ENCODE results near the gene OLFML2A. TPM values are rescaled to one million over a fixed set of nuclear protein-coding genes. Genes with fewer than 3 reads are reported as not detected.
A peak's percentile ranks its signal among the peaks of the same experiment; 100 is the strongest.
"Not testable (repeated sequence)": the region's sequence is repeated elsewhere in the genome, so short reads cannot be mapped to it uniquely, and the experiment has no call there.

OLFML2A gene
- total RNA-seq, 1 donor from 2014 or later: 0.35 TPM

GRCh38 chr9:124818431-124819281, 41.7 kb downstream of the OLFML2A start:
- DNase-seq (ENCODE audit: low spot score) (peak; percentile 54), ATAC-seq (peak; percentile 90)

GRCh38 chr9:124820698-124821623, 44.0 kb downstream of the OLFML2A start:
- DNase-seq (ENCODE audit: low spot score) (no peak), ATAC-seq (no peak)

- no peak for ATAC-seq
- no peak for DNase-seq (ENCODE audit: low spot score)
Measured at GRCh38 chr9:124828489-124829333, 51.8 kb downstream of the OLFML2A start.

GRCh38 chr9:124829334-124829669, 52.4 kb downstream of the OLFML2A start:
- ATAC-seq (no peak), DNase-seq (ENCODE audit: low spot score) (no peak)

DNA sequence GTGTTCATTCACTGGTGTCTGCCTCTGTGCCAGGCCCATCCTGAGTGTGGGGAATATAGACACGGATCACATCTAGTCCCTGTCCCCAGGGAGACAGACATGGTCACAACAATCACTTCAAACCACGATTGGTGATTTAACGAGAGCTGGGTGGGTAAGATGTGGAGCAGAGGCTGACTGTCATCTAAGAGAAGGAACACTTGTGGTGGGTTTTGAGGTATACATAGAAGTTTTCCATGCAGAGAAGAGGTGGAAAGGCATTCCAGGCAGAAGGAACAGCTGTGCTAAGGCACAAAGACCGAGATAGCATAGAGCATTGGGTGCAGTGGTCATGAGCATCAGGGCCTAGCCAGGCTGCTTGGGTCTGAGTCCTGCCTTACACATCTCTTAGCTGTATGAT, 53.7 kb downstream of the OLFML2A start:
- no peak for ATAC-seq
- DNase-seq (ENCODE audit: low spot score): no peak

DNA sequence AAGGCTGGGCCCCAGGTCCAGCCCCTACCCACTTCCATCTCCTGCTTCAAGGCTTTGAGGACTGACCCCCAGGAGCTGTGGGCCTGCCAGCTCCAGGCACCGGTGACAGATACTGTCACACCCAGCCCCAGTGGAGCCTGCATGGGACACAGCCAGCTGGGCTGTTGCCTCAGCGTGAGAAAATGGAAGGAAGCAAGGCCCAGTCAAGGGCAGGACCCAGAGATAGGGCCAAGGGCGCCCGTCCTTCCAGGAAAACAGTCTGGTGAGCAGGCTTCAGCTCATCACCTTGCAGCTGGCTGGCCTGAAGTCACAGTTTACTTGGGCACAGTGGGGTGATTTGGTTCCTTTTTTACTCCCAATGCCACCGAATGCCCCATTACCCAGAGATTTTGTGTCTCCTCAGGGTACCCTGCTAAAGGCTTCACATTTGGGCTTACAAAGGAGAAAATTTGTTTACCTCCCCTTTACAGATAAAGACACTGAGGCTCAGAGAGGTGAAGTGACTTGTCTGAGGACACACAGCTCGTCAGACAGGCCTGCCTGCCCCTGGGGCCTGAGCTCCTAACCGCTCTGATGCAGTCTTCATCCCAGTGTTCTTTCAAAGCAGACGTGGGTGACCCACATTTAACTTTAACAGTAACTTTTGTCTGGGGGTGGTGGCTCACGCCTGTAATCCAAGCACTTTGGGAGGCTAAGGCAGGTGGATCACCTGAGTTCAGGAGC, 54.9 kb downstream of the OLFML2A start:
- no peak for DNase-seq (ENCODE audit: low spot score)
- ATAC-seq: peak; percentile 71

GRCh38 chr9:124834591-124834990, 57.7 kb downstream of the OLFML2A start:
- DNase-seq (ENCODE audit: low spot score): no peak
- no peak for ATAC-seq

DNA sequence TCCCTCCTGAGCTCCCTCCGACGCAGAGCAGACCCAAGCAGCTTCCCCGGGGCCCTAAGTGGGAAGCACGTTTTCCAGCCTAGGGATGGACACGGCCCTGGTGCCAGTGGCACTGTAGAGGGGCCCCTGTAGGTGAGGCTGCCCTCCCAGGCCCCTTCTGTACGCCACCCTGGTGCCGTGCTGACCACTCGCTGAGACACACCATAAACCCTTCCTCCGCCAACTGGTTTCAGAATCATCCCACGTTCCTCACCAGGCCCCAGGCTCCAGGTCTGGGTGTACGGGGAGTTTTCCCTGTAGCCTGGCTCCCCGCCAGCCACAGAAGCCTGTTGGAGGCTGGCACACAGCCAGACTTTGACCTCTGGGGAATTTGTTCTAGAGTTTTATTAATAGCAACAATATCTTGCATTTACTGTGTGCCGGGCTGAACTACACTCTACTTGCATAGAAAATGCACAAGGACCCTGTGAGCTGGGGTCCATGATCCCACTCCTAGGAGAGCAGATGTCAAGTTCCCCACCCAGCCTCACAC, 58.2 kb downstream of the OLFML2A start:
- ATAC-seq (peak; percentile 16), DNase-seq (ENCODE audit: low spot score) (no peak)

- not testable (repeated sequence) for ATAC-seq; DNase-seq (ENCODE audit: low spot score)
Measured at GRCh38 chr9:124838132-124838531, 61.2 kb downstream of the OLFML2A start.

- DNase-seq (ENCODE audit: low spot score); ATAC-seq: not testable (repeated sequence)
Measured at GRCh38 chr9:124838567-124839275, 61.8 kb downstream of the OLFML2A start.

DNA sequence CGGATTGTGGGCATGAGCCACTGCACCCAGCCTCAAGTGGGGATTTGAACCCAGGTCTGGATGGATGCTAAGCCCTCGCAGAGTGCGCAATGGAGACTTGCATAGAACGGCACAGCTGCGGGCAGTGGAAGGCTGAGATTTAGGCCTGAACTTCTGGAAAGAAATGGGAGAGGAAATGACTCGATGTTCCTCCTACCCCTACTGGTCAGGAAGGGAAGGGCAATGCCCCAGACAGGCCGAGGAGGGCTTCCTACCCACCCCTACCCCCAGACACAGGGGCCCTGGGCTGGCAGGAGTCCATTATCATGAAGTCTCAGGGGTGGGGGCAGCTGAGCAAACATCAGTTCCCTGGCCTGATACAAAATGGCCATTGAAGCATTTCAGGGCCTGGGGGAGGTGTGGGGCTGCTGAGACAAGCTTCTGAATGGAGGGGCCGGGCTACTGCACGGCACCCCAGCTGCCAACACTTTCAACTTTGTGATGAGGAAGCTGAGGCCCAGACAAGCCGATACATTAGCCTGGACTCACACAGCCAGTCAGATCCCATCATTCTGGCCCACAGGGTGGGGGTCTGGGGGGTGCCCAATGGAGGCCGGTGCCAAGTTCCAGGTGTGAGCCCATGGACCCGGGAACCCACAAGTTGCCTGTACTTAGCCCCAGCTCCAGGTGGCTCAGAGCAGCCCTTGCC, 62.8 kb downstream of the OLFML2A start:
- ATAC-seq (peak; percentile 24), DNase-seq (ENCODE audit: low spot score) (no peak)

- ATAC-seq (no peak), DNase-seq (ENCODE audit: low spot score) (no peak)
Measured at GRCh38 chr9:124840300-124840833, 63.4 kb downstream of the OLFML2A start.

DNA sequence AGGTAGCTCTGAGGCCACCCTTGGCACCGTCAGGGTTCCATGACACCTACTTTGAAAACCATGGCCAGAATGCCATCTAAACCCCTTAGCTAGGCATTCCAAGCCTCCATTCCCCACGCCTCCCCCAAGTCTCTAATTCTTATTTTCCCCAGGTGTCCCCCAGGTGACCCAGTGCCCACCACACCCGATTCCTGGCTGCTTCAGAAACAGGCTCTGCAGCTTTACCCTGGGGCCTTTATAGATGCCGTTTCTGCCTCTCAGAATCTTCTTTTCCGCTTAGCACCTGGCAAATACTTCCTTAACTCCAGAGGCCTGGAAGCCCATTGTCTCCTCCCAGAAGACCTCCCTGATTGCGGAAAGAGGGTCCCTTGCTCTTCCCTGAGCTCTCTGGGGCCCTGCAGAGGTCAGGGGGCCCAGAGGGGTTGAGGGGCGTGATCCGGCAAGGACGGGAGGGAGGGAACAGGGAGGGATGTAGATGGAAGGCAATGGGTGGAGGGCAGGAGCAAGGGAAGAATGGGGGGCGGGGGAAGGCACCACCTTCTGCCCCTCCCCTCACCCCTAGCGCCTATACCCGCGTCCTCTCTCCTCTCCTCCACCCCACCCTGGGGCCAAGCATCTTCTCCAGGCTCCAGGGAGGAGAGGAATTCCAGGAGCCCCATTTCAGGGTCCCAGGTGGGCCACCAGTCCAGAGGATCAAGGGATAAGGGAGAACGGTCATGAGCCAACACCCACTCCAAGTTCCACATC, 64.3 kb downstream of the OLFML2A start:
- ATAC-seq (no peak), DNase-seq (ENCODE audit: low spot score) (no peak)

GRCh38 chr9:124843456-124844034, 66.6 kb downstream of the OLFML2A start:
- ATAC-seq: no peak
- DNase-seq (ENCODE audit: low spot score): no peak

- no peak for DNase-seq (ENCODE audit: low spot score)
- ATAC-seq: no peak
Measured at GRCh38 chr9:124844291-124844690, 67.4 kb downstream of the OLFML2A start.

- DNase-seq (ENCODE audit: low spot score); ATAC-seq: not testable (repeated sequence)
Measured at GRCh38 chr9:124846467-124846866, 69.5 kb downstream of the OLFML2A start.

DNA sequence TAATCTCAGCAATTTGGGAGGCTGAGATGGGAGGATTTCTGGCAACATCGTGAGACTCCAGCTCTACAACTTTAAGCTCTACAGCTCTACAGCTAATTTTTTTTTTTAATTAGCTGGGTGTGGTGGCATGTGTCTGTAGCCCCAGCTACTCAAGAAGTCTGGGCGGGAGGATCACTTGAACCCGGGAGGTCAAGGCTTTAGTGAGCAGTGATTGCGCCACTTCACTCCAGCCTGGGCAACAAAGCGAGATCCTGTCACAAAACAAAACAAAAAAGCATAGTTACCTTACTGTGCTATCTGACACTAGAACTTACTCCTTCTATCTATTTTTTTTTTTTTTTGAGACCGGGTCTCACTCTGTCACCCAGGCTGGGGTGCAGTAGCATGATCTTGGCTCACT, 70.0 kb downstream of the OLFML2A start:
- ATAC-seq: no peak
- DNase-seq (ENCODE audit: low spot score): no peak
